ENCODE results near the gene IGFN1. TPM values are rescaled to one million over a fixed set of nuclear protein-coding genes. Genes with fewer than 3 reads are reported as not detected.

Gene IGFN1
- total and polyA plus RNA-seq, 2 of the 8 experiments (the other 6 are each of a cell fraction or from before 2014, with no cell fraction given) = not detected

DNA sequence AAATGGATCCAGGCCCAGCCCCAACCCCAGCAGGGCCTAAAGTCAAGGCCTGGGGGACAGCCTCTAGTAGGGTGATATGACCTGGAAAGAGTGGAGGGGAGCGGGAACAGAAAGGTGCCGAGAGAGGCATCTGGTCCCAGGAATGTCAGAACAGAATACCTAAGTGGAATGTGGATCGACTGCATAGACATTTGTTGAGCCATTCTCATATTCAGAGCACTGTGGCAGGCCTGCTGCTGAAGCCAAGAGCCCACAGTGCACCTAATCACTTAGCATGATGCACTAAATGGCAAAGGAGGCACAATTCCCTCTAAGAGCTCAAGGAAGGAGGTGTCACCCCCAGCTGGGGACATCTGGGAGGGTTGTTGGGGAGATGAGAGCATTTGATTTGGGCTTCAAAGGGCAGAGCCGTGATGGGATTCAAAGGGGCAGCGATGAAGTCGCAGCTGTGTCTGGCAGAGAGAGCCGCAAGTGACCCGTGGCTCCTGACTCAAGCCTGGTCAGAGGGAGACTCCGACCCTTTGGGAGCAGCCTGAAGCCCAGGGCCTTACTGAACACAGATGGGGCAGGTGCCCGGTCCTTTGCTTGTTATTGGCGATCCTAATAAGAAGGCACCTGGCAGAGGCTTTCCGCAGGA lies 84.1 kb downstream of the IGFN1 start:
- no peaks in the 10 kb centered on the region for H4K20me1 ChIP-seq (replicated peaks in 1 of 2; ENCODE audit: control insufficient read depth in 1 of 2, insufficient read depth in 2 of 2, low read length in 2 of 2)
- H2AK5ac ChIP-seq (ENCODE audit: low read depth, low read length) = no peak overlapping the region
- no peak overlapping the region for H2BK15ac ChIP-seq (ENCODE audit: low read length)
- no peak overlapping the region for H3K4ac ChIP-seq (replicated peaks; ENCODE audit: insufficient read length, low read depth, low read length)
- H4K5ac ChIP-seq (ENCODE audit: insufficient read length, low read depth, low read length) = no peak overlapping the region
- no peaks in the 10 kb centered on the region for H3K36me3 ChIP-seq (ENCODE audit: control insufficient read depth in 2 of 4, insufficient read depth in 4 of 4, low read length in 3 of 4)
- H3K18ac ChIP-seq (ENCODE audit: extremely low read depth, low read length) = no peak overlapping the region
- POLR2A ChIA-PET (ENCODE audit: partially characterized antibody) = no interaction called here
- TF ChIP-seq FOSL1 (IDR thresholded peaks at IDR 0.05; ENCODE audit: insufficient read depth, low read depth, low read length) (no peak), EGR1 (IDR thresholded peaks at IDR 0.05; ENCODE audit: borderline replicate concordance, low read depth, low read length) (no peak), SP1 (IDR thresholded peaks at IDR 0.05; ENCODE audit: low read depth, low read length) (no peak), RBBP5 (IDR thresholded peaks at IDR 0.05; ENCODE audit: borderline replicate concordance, low read depth, low read length) (no peak), NRF1 (IDR thresholded peaks at IDR 0.05; ENCODE audit: low read depth, low read length) (no peak), SAP30 (IDR thresholded peaks at IDR 0.05; ENCODE audit: insufficient read depth, insufficient replicate concordance, low read length) (no peak), TAF7 (optimal IDR thresholded peaks at IDR 0.05; ENCODE audit: borderline replicate concordance, low read depth, low read length) (no peak)
- no peak overlapping the region for H2BK12ac ChIP-seq (ENCODE audit: low read depth, low read length)
- CTCF ChIA-PET (ENCODE audit: partially characterized antibody) = interaction anchor here (0.6 to 3.9 kb wide), 10 partner anchors 9 to 845 kb away, joined by 3 to 21 read pairs (median 6); no protein-coding TSS in a partner anchor
- H3K9ac ChIP-seq (replicated peaks in 1 of 4; ENCODE audit: extremely low read depth in 1 of 4, low read depth in 3 of 4, low read length in 3 of 4) = no peak overlapping the region
- no peak overlapping the region for H4K8ac ChIP-seq (ENCODE audit: extremely low read depth, insufficient read depth, low read length)
- H3K4me3 ChIP-seq (ENCODE audit: extremely low read depth in 1 of 4, insufficient read depth in 2 of 4, low read depth in 3 of 4, low read length in 4 of 4) = no peak overlapping the region
- H2AFZ ChIP-seq (ENCODE audit: low read length) = no peak overlapping the region
- H3K4me1 ChIP-seq (replicated peaks in 1 of 4; ENCODE audit: control insufficient read depth in 3 of 4, insufficient read depth in 4 of 4, low read length in 3 of 4) = peaks cover 0 to 4% (median 0%) of the 10 kb centered on the region in 4 experiments; a peak in 2 of 7 replicates
- no peak overlapping the region for H2BK120ac ChIP-seq (replicated peaks; ENCODE audit: low read depth, low read length)
- FAIRE-seq (no peak), DNase-seq (ENCODE audit: low read depth in 1 of 2, low spot score in 2 of 2) (no peak)
- H4K91ac ChIP-seq (replicated peaks; ENCODE audit: insufficient read length, low read length) = no peak overlapping the region
- H3K14ac ChIP-seq (ENCODE audit: insufficient read length) = no peak overlapping the region
- no peak overlapping the region for H3K56ac ChIP-seq (replicated peaks; ENCODE audit: insufficient read length, low read depth, low read length)
- H3K27me3 ChIP-seq (replicated peaks in 1 of 4; ENCODE audit: control insufficient read depth in 3 of 4, extremely low read depth in 1 of 4, insufficient read depth in 3 of 4, low read length in 3 of 4) = peaks cover 0 to 3% (median 0%) of the 10 kb centered on the region in 4 experiments; a peak in 1 of 7 replicates
- H3K27ac ChIP-seq (ENCODE audit: low read depth, low read length) = no peak overlapping the region
- no peak overlapping the region for H2BK5ac ChIP-seq (ENCODE audit: low read depth, low read length)
- 86% methylated on average over 12 of the region's 12 CpGs; no CpG with 5 or more reads in 1 of the 2 experiments for WGBS, 2 experiments (ENCODE audit: extremely low coverage in 1 of 2, insufficient coverage in 1 of 2, insufficient read length in 1 of 2, insufficient replicate concordance in 2 of 2, low coverage in 1 of 2, low lambda C conversion rate in 2 of 2, missing lambda C conversion rate in 1 of 2)
- no peaks in the 10 kb centered on the region for H3K79me2 ChIP-seq (ENCODE audit: control insufficient read depth in 1 of 2, insufficient read depth in 2 of 2, low read length in 2 of 2)
- H3K79me1 ChIP-seq (ENCODE audit: low read depth, low read length) = no peaks in the 10 kb centered on the region
- H3K23ac ChIP-seq (ENCODE audit: insufficient read length) = no peak overlapping the region
- H3K9me3 ChIP-seq (ENCODE audit: insufficient read depth in 2 of 2, low read depth in 1 of 2, low read length in 1 of 2) = no peaks in the 10 kb centered on the region
- H3K4me2 ChIP-seq (ENCODE audit: insufficient read depth in 1 of 2, low read depth in 2 of 2, low read length in 2 of 2) = no peak overlapping the region
- H3K23me2 ChIP-seq (ENCODE audit: low read depth, low read length) = no peaks in the 10 kb centered on the region
- H2BK20ac ChIP-seq (ENCODE audit: low read length) = no peak overlapping the region

All from H1 (cell line).